ENCODE measurements around the gene EMILIN1.

Gene EMILIN1

GRCh38 chr2:27134781-27135477, 56.5 kb downstream of the EMILIN1 start:
- peak overlapping the region; percentile 30 for H3K4me3 ChIP-seq (ENCODE audit: low read length)
- TF ChIP-seq CTCF (conservative IDR thresholded peaks at IDR 0.05; ENCODE audit: low read length): no peak
- no peak for DNase-seq (ENCODE audit: low read depth)

DNA sequence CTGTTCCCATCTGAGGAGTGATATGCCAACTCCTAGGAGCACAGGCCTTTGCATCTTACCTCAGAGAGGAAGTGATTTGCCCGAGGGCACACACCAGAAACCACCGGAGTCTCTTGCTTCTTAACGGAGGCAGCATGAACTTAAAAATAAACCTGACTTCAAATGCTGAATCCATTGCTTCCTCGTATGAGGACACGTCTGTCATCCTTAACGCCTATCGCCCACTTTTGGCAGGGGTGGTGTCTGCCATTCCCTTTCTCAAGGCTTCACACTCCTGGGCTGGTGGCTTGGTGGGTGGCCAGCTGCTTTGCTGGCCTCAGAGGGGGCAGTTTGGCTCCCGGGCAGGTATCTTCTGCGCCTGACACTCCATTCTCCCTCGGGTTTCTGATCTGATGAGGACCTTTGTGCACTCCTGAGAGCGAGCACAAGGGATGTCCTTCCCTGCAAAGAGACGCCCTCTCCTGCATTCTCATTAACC, 57.1 kb downstream of the EMILIN1 start:
- no peak overlapping the region for H3K4me3 ChIP-seq (ENCODE audit: low read length)
- TF ChIP-seq CTCF (conservative IDR thresholded peaks at IDR 0.05; ENCODE audit: low read length): no peak
- DNase-seq (ENCODE audit: low read depth): no peak
